Left ventricle myocardium inferior (tissue), 1 donor: ENCODE measurements around the gene AP2S1. TPM values are rescaled to one million over a fixed set of nuclear protein-coding genes. Genes with fewer than 3 reads are reported as not detected.

Source experiments
- DNase-seq: peaks from one replicate; pipeline ENCODE4 v3.0.0-alpha.2; 2020
- H3K27ac ChIP-seq: fragments of 200-600 bp; replicated peaks from 2 replicates; pipeline ENCODE4 v1.8.0; 2021
- H3K27me3 ChIP-seq: fragments of 200-600 bp; 2 replicates; pipeline ENCODE4 v1.8.0; 2021; ENCODE audit warnings: low read depth
- H3K36me3 ChIP-seq: fragments of 200-600 bp; 2 replicates; pipeline ENCODE4 v1.8.0; 2021
- H3K4me1 ChIP-seq: fragments of 200-600 bp; 2 replicates; pipeline ENCODE4 v1.8.0; 2021
- H3K4me3 ChIP-seq: fragments of 200-600 bp; 2 replicates; pipeline ENCODE4 v1.8.0; 2021; ENCODE audit warnings: mild to moderate bottlenecking, moderate library complexity
- H3K9me3 ChIP-seq: fragments of 200-600 bp; replicated peaks from 2 replicates; pipeline ENCODE4 v1.8.0; 2021
- CTCF ChIP-seq: fragments of 200-600 bp; IDR thresholded peaks from 2 replicates; pipeline ENCODE4 v1.8.0; 2021; ENCODE audit warnings: antibody characterized with exemption, mild to moderate bottlenecking, borderline replicate concordance
- intact Hi-C: fragments of 100-400 bp; cut with micrococcal nuclease; formaldehyde crosslinking; loops from one replicate; pipeline ENCODE4 v1.11.0; 2022
- total RNA-seq: library from RNA; stranded (reverse); fragmentation: NEBNext Ultra II Directional; extraction: Animal tissue kit (Norgen Biotek cat#: 25700); gene quantifications from one replicate; pipeline ENCODE4 v1.2.1, GENCODE V29; 2021
- donor health status: DM: no; HTN: yes; CAD: no; lungs with severe emphysema.

AP2S1 gene
- total RNA-seq, 1 donor from 2014 or later: 87.3 TPM

DNA sequence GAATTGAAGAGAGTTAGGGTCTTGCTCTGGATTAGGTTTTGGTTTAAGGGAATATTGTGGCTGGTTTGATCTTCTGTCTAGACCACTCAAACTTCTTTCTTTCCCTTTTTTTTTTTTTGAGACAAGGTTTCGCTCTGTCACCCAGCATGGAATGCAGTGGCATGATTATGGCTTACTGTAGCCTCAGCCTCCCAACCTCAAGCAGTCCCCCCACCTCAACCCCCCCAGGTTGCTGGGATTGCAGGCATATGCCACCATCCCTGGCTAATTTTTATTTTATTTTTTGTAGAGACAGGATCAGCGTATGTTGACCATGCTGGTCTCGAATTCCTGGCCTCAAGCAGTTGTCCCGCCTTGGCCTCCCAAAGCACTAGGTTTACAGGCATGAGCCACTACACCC lies 31.4 kb upstream of the AP2S1 start:
- DNase-seq: no peak
- Histone ChIP-seq H3K27me3 (no peaks in the 10 kb centered on the region), H3K4me3 (no peak overlapping the region), H3K36me3 (no peaks in the 10 kb centered on the region), H3K9me3 (peaks cover 1% of the 10 kb centered on the region), H3K27ac (no peak overlapping the region), H3K4me1 (peaks cover 53% of the 10 kb centered on the region)
- no peak for TF ChIP-seq CTCF
- intact Hi-C loops: no loop called here

DNA sequence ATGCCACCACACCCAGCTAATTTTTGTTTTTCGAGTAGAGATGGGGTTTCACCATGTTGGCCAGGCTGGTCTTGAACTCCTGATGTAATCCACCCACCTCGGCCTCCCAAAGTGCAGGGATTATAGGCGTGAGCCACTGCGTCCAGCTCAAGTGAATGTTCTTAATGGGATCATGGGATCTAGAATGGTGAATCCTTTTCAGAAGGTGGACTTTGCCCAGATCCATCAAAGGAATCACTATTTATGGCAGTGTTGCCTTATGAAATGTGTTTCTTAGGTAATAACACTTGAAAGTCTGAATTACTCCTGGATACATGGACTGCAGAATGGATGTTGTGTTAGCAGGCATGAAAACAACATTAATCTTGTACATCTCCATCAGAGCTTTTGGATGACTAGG lies 30.4 kb upstream of the AP2S1 start:
- H3K27me3 ChIP-seq: no peaks in the 10 kb centered on the region
- H3K4me1 ChIP-seq: peaks cover 49% of the 10 kb centered on the region
- no peak for TF ChIP-seq CTCF
- intact Hi-C loops: no loop called here
- H3K4me3 ChIP-seq: no peak overlapping the region
- DNase-seq: no peak
- no peak overlapping the region for H3K27ac ChIP-seq
- no peaks in the 10 kb centered on the region for H3K9me3 ChIP-seq
- H3K36me3 ChIP-seq: no peaks in the 10 kb centered on the region

- Histone ChIP-seq H3K27me3 (no peaks in the 10 kb centered on the region), H3K9me3 (no peaks in the 10 kb centered on the region), H3K4me1 (peaks cover 42% of the 10 kb centered on the region), H3K27ac (no peak overlapping the region), H3K36me3 (peaks cover 3% of the 10 kb centered on the region), H3K4me3 (no peak overlapping the region)
- intact Hi-C loops: no loop called here
- no peak for DNase-seq
- no peak for TF ChIP-seq CTCF
These were observed 29.8 kb upstream of the AP2S1 start for GRCh38 chr19:46880431-46880830.

- intact Hi-C loops: no loop called here
- no peaks in the 10 kb centered on the region for H3K27me3 ChIP-seq
- peaks cover 41% of the 10 kb centered on the region for H3K4me1 ChIP-seq
- no peak for TF ChIP-seq CTCF
- peaks cover 5% of the 10 kb centered on the region for H3K36me3 ChIP-seq
- H3K4me3 ChIP-seq: no peak overlapping the region
- peak overlapping the region; percentile 17 for H3K27ac ChIP-seq
- no peak for DNase-seq
- H3K9me3 ChIP-seq: no peaks in the 10 kb centered on the region
These were observed 28.1 kb upstream of the AP2S1 start for GRCh38 chr19:46878613-46879375.

GRCh38 chr19:46875657-46876056 lies 25.0 kb upstream of the AP2S1 start:
- peaks cover 5% of the 10 kb centered on the region for H3K36me3 ChIP-seq
- no peak overlapping the region for H3K4me3 ChIP-seq
- H3K27me3 ChIP-seq: no peaks in the 10 kb centered on the region
- no peak overlapping the region for H3K27ac ChIP-seq
- H3K9me3 ChIP-seq: no peaks in the 10 kb centered on the region
- TF ChIP-seq CTCF: no peak
- peaks cover 24% of the 10 kb centered on the region for H3K4me1 ChIP-seq
- DNase-seq: no peak
- intact Hi-C loops: no loop called here
